ENCODE results near the gene FHL3. TPM values are rescaled to one million over a fixed set of nuclear protein-coding genes. Genes with fewer than 3 reads are reported as not detected.

FHL3 gene
- polyA plus RNA-seq, 1 of the 3 experiments (the other 2 are of a cell fraction), result 6.8 TPM

- Histone ChIP-seq H3K27me3 (ENCODE audit: insufficient read depth) (peaks cover 24% of the 10 kb centered on the region), H3K9me2 (no peaks in the 10 kb centered on the region), H3K36me3 (replicated peaks in 1 of 2; ENCODE audit: control insufficient read depth in 1 of 2, insufficient read depth in 2 of 2, low read length in 1 of 2) (no peaks in the 10 kb centered on the region), H3K9ac (no peak overlapping the region), H4K20me1 (ENCODE audit: insufficient read depth) (no peaks in the 10 kb centered on the region), H3K4me1 (ENCODE audit: control insufficient read depth in 1 of 2, insufficient read depth in 2 of 2, low read depth in 1 of 2, low read length in 1 of 2) (peaks cover 0 to 5% of the 10 kb centered on the region in 2 experiments; a peak in 1 of 4 replicates), H2AFZ (ENCODE audit: low read depth) (no peak overlapping the region), H3K4me3 (ENCODE audit: low read depth in 2 of 2, low read length in 1 of 2) (no peak overlapping the region), H3K27ac (ENCODE audit: low read depth in 2 of 2, low read length in 1 of 2) (no peak overlapping the region), H3K4me2 (no peak overlapping the region), H3F3A (replicated peaks; ENCODE audit: insufficient read depth) (no peaks in the 10 kb centered on the region), H3K9me3 (no peaks in the 10 kb centered on the region), H3K79me2 (ENCODE audit: insufficient read depth) (no peaks in the 10 kb centered on the region)
- ChIA-PET CTCF (interaction anchor here (1.8 to 2.2 kb wide), 3 partner anchors 9 to 20 kb away, joined by 6 to 9 read pairs (median 8); no protein-coding TSS in a partner anchor), POLR2A (no interaction called here)
- no peak for DNase-seq
- TF ChIP-seq PBX3 (IDR thresholded peaks at IDR 0.05) (no peak), FOSL2 (IDR thresholded peaks at IDR 0.05; ENCODE audit: borderline replicate concordance, low read depth) (peak; percentile 47; the same call in 1 of the 2 replicates)
- WGBS (ENCODE audit: low lambda C conversion rate), result 20% methylated on average over 10 of the region's 10 CpGs
These were observed 33.5 kb upstream of the FHL3 start for GRCh38 chr1:38038861-38039260.

GRCh38 chr1:38037221-38037939, 32.1 kb upstream of the FHL3 start:
- 69% methylated on average over 4 of the region's 5 CpGs for WGBS (ENCODE audit: low lambda C conversion rate)
- no peak overlapping the region for H3K4me3 ChIP-seq (ENCODE audit: low read depth in 2 of 2, low read length in 1 of 2)
- peak; percentile 61 for DNase-seq
- H3K9me3 ChIP-seq, result no peaks in the 10 kb centered on the region
- ChIA-PET POLR2A (no interaction called here), CTCF (interaction anchor here (0.6 to 2.2 kb wide), 11 partner anchors 8 to 798 kb away, joined by 3 to 9 read pairs (median 4); partner anchors contain the start of gene POU3F1)
- H2AFZ ChIP-seq (ENCODE audit: low read depth), result no peak overlapping the region
- peaks cover 0 to 5% of the 10 kb centered on the region in 2 experiments; a peak in 1 of 4 replicates for H3K4me1 ChIP-seq (ENCODE audit: control insufficient read depth in 1 of 2, insufficient read depth in 2 of 2, low read depth in 1 of 2, low read length in 1 of 2)
- no peak overlapping the region for H3K4me2 ChIP-seq
- peak; percentile 43; the same call in 1 of the 2 replicates for TF ChIP-seq RAD21 (IDR thresholded peaks at IDR 0.05; ENCODE audit: low read length)
- no peak for TF ChIP-seq PBX3 (IDR thresholded peaks at IDR 0.05)
- peak; percentile 9; the same call in 1 of the 2 replicates for TF ChIP-seq SMC3 (IDR thresholded peaks at IDR 0.05; ENCODE audit: low read depth, low read length)
- TF ChIP-seq, protein P1, sequence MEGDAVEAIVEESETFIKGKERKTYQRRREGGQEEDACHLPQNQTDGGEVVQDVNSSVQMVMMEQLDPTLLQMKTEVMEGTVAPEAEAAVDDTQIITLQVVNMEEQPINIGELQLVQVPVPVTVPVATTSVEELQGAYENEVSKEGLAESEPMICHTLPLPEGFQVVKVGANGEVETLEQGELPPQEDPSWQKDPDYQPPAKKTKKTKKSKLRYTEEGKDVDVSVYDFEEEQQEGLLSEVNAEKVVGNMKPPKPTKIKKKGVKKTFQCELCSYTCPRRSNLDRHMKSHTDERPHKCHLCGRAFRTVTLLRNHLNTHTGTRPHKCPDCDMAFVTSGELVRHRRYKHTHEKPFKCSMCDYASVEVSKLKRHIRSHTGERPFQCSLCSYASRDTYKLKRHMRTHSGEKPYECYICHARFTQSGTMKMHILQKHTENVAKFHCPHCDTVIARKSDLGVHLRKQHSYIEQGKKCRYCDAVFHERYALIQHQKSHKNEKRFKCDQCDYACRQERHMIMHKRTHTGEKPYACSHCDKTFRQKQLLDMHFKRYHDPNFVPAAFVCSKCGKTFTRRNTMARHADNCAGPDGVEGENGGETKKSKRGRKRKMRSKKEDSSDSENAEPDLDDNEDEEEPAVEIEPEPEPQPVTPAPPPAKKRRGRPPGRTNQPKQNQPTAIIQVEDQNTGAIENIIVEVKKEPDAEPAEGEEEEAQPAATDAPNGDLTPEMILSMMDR (IDR thresholded peaks at IDR 0.05), result no peak
- TF ChIP-seq FOXJ3 (CRISPR knock-in tag; IDR thresholded peaks at IDR 0.05), result no peak
- no peaks in the 10 kb centered on the region for H3K9me2 ChIP-seq
- no peak overlapping the region for H3K9ac ChIP-seq
- H3K27me3 ChIP-seq (ENCODE audit: insufficient read depth), result peaks cover 9% of the 10 kb centered on the region
- no peaks in the 10 kb centered on the region for H3K36me3 ChIP-seq (replicated peaks in 1 of 2; ENCODE audit: control insufficient read depth in 1 of 2, insufficient read depth in 2 of 2, low read length in 1 of 2)
- no peaks in the 10 kb centered on the region for H3K79me2 ChIP-seq (ENCODE audit: insufficient read depth)
- H3F3A ChIP-seq (replicated peaks; ENCODE audit: insufficient read depth), result no peaks in the 10 kb centered on the region
- H4K20me1 ChIP-seq (ENCODE audit: insufficient read depth), result no peaks in the 10 kb centered on the region
- H3K27ac ChIP-seq (ENCODE audit: low read depth in 2 of 2, low read length in 1 of 2), result no peak overlapping the region
